MM.1S (cell line): ENCODE data around the gene AKR1C1.
"Not testable (repeated sequence)": the region's sequence is repeated elsewhere in the genome, so short reads cannot be mapped to it uniquely, and the experiment has no call there.

Experiments used
- DNase-seq: peaks from one replicate; pipeline ENCODE4 v3.0.0-alpha.2; 2015
- H2AFZ ChIP-seq: fragments of 300-600 bp; sonication (generic); 2 replicates; pipeline ENCODE4 v1.6.0; 2016; ENCODE audit warnings: antibody characterized with exemption, low read length
- H3F3A ChIP-seq: fragments of 300-600 bp; sonication (generic); 2 replicates; pipeline ENCODE4 v1.6.1; 2016; ENCODE audit warnings: mild to moderate bottlenecking, antibody characterized with exemption, low read length, moderate library complexity, mixed read lengths; ENCODE audit not compliant: insufficient read depth
- H3K27ac ChIP-seq: fragments of 300-600 bp; sonication (generic); 2 replicates; pipeline ENCODE4 v1.5.1; 2016; ENCODE audit warnings: mild to moderate bottlenecking, low read length
- H3K27me3 ChIP-seq: fragments of 300-600 bp; sonication (generic); replicated peaks from 2 replicates; pipeline ENCODE4 v1.6.0; 2016; ENCODE audit warnings: low read length; ENCODE audit not compliant: insufficient read depth
- H3K36me3 ChIP-seq: fragments of 300-600 bp; sonication (generic); replicated peaks from 2 replicates; pipeline ENCODE4 v1.6.1; 2016; ENCODE audit warnings: mild to moderate bottlenecking, low read length, mixed read lengths; ENCODE audit not compliant: insufficient read depth
- H3K4me1 ChIP-seq: fragments of 300-600 bp; sonication (generic); 2 replicates; pipeline ENCODE4 v1.6.1; 2016; ENCODE audit warnings: low read length, mixed read lengths
- H3K4me2 ChIP-seq: fragments of 300-600 bp; sonication (generic); 2 replicates; pipeline ENCODE4 v1.6.0; 2016; ENCODE audit warnings: low read depth, low read length
- H3K4me3 ChIP-seq: fragments of 300-600 bp; sonication (generic); 2 replicates; pipeline ENCODE4 v1.5.1; 2016; ENCODE audit warnings: low read length, mixed read lengths
- H3K79me2 ChIP-seq: fragments of 300-600 bp; sonication (generic); 2 replicates; pipeline ENCODE4 v1.6.1; 2016; ENCODE audit warnings: mixed run types, low read length, mixed read lengths
- H3K9ac ChIP-seq: fragments of 300-600 bp; sonication (generic); 2 replicates; pipeline ENCODE4 v1.6.1; 2016; ENCODE audit warnings: low read length, mixed read lengths
- H3K9me2 ChIP-seq: fragments of 300-600 bp; sonication (generic); replicated peaks from 2 replicates; pipeline ENCODE4 v1.6.1; 2016; ENCODE audit warnings: mild to moderate bottlenecking, low read length, mixed read lengths; ENCODE audit not compliant: insufficient read depth
- H3K9me3 ChIP-seq: fragments of 300-600 bp; sonication (generic); replicated peaks from 2 replicates; pipeline ENCODE4 v1.6.1; 2016; ENCODE audit warnings: mild to moderate bottlenecking, low read length, mixed read lengths; ENCODE audit not compliant: insufficient read depth
- H4K20me1 ChIP-seq: fragments of 300-600 bp; sonication (generic); 2 replicates; pipeline ENCODE4 v1.6.1; 2016; ENCODE audit warnings: mild to moderate bottlenecking, low read length, moderate library complexity, mixed read lengths; ENCODE audit not compliant: insufficient read depth
- CTCF ChIP-seq: fragments of 300-600 bp; sonication (generic); IDR thresholded peaks from 2 replicates; pipeline ENCODE4 v1.5.1; 2016; ENCODE audit warnings: antibody characterized with exemption, low read length, mixed read lengths
- EZH2 ChIP-seq: fragments of 300-600 bp; sonication (generic); optimal IDR thresholded peaks from 2 replicates; pipeline ENCODE3; 2017; ENCODE audit warnings: low read depth, mild to moderate bottlenecking, antibody characterized with exemption, low read length, mixed read lengths
- EZH2phosphoT487 ChIP-seq: fragments of 300-600 bp; sonication (generic); IDR thresholded peaks from 2 replicates; pipeline ENCODE4 v1.6.1; 2018; ENCODE audit warnings: antibody characterized with exemption, low read length

Gene AKR1C1

GRCh38 chr10:5030989-5031388, 67.8 kb downstream of the AKR1C1 start:
- Histone ChIP-seq H3K4me2 (no peak overlapping the region), H3K9me2 (no peaks in the 10 kb centered on the region), H3K4me3 (no peak overlapping the region), H3K4me1 (no peaks in the 10 kb centered on the region; the same call in 1 of the 2 replicates), H2AFZ (no peak overlapping the region), H4K20me1 (no peaks in the 10 kb centered on the region), H3F3A (no peaks in the 10 kb centered on the region), H3K9ac (no peak overlapping the region), H3K27me3 (no peaks in the 10 kb centered on the region), H3K27ac (no peak overlapping the region), H3K9me3 (no peaks in the 10 kb centered on the region), H3K79me2 (no peaks in the 10 kb centered on the region), H3K36me3 (no peaks in the 10 kb centered on the region)
- no peak for DNase-seq
- no peak for TF ChIP-seq EZH2
- TF ChIP-seq EZH2phosphoT487 = no peak
- no peak for TF ChIP-seq CTCF

GRCh38 chr10:5031588-5031987, 68.4 kb downstream of the AKR1C1 start:
- DNase-seq, H3K27me3 ChIP-seq, H3K4me2 ChIP-seq, H3K9ac ChIP-seq, H3K27ac ChIP-seq, H4K20me1 ChIP-seq, H3K4me3 ChIP-seq, H3F3A ChIP-seq, H3K9me3 ChIP-seq, H3K36me3 ChIP-seq, H2AFZ ChIP-seq, H3K9me2 ChIP-seq, H3K4me1 ChIP-seq, H3K79me2 ChIP-seq: not testable (repeated sequence)

- H2AFZ ChIP-seq, H3K27ac ChIP-seq, DNase-seq, H3K27me3 ChIP-seq, H4K20me1 ChIP-seq, H3K79me2 ChIP-seq, H3K36me3 ChIP-seq, H3K4me1 ChIP-seq, H3K4me3 ChIP-seq, H3K9me2 ChIP-seq, H3K9ac ChIP-seq, H3F3A ChIP-seq, H3K9me3 ChIP-seq, H3K4me2 ChIP-seq: not testable (repeated sequence)
Measured at GRCh38 chr10:5032444-5032843, 69.2 kb downstream of the AKR1C1 start.
